HG03521 (cell line): ENCODE results near the gene ITGA7.

ENCODE experiments used
- ATAC-seq: cut with Tn5 transposase; IDR thresholded peaks from one replicate; pipeline ENCODE4 v1.9.1; 2021; ENCODE audit warnings: mild to moderate bottlenecking, moderate library complexity; ENCODE audit not compliant: unreplicated experiment

The ITGA7 gene

DNA sequence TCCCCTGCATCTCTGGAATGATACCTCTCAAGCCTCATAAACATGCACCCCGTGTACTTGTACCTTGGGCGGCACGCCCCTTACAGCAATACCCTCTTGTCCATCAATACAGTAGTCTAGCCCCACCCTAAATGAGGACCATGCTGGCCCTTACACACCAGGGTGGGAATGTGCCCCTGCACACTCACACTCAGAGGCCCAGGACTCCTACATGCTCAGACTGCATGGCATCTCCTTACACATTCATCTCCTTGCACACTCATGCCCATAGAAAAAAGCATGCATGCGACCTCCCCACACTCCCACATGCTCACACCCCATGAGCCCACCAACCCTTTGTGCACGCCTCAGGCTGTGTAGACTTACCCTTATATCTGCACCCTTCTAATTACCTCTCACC, 22.0 kb downstream of the ITGA7 start:
- no peak for ATAC-seq

- no peak for ATAC-seq
Measured at GRCh38 chr12:55684761-55685370, 22.8 kb downstream of the ITGA7 start.

DNA sequence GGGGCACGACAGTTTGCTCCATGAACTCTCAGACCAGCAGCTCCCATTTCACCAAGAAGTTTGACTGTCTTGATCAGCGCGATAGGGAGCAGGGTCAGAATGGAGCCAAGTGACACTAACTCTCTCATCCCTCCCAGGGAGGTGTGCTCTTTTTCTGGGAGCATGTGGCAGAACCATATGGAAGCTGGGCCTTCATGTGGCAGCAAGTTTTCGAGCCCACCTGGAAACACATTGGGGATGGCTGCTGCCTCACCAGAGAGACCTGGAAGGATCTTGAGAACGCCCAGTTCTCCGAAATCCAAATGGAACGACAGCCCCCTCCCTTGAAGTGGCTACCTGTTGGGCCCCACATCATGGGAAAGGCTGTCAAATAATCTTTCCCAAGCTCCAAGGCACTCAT, 24.0 kb downstream of the ITGA7 start:
- ATAC-seq = no peak

DNA sequence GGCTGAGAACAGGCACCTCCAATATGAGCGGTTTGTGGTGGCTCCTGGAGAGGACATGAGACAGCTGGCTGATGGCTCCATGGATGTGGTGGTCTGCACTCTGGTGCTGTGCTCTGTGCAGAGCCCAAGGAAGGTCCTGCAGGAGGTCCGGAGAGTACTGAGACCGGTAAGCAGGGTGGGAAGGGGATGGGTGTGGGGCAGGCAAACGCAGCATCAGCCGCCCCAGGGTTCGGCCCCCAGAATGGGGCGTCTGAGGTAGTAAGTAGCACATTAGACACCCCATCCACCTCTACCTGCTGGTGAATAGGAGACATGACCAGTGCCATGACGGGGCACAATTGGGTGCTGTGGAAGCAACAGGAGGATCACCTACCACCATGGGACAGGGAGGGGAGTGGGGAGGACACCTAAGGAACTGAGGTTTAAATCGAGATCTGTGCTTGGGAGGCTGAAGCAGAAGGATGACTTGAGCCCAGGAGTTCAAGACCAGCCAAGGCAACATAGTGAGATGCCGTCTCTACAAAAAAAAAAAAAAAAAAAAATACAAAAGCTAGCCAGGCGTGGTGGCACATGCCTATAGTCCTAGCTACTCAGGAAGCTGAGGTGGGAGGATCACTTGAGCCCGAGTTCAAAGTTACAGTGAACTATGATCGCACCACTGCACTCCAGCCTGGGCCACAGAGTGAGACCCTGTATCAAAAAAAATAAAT, 25.5 kb downstream of the ITGA7 start:
- ATAC-seq = no peak

DNA sequence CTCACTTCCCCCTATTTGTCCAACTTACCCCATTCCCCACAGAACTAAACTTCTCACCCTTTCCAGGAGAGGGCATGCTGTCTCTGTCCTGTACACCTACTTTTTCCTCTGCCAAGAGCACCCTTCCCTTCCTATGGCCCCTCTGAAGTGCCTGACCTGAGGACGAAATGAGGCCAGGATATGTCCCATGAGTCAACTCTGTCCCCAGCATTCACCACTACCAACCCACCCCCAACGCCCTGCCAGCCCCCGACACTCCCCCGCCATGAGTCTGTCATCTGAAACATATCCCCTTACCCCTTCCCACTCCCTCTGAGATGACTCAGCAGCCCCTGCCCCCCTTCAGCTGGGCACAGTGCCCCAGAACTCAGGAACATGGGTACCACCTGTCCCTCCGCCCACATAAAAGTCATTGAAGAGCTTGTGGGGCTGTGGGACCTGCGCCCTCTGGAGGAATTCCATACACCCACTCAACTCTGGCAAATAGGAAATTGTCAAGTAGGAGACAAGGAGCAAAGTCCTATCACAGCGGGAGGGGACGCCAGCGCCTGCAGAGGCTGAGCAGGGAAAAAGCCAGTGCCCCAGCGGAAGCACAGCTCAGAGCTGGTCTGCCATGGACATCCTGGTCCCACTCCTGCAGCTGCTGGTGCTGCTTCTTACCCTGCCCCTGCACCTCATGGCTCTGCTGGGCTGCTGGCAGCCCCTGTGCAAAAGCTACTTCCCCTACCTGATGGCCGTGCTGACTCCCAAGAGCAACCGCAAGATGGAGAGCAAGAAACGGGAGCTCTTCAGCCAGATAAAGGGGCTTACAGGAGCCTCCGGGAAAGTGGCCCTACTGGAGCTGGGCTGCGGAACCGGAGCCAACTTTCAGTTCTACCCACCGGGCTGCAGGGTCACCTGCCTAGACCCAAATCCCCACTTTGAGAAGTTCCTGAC, 26.3 kb downstream of the ITGA7 start:
- no peak for ATAC-seq

DNA sequence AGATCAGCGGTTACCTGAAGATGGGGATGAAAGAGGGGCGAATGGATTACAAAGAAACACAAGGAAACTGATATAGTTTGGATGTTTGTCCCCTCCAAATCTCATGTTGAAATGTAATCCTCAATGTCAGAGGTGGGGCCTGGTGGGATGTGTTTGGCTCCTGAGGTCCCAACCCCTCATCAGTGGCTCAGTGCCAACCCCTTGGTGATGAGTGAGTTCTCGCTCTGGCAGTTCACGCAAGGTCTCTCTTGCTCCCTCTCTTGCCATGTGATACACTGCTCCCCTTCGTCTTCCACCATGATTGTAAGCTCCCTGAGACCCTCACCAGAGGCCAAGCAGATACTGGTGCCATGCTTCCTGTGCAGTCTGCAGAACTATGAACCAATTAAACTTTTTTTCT, 28.0 kb downstream of the ITGA7 start:
- ATAC-seq = no peak

- ATAC-seq = no peak
Measured at GRCh38 chr12:55676707-55677106, 31.0 kb downstream of the ITGA7 start.

DNA sequence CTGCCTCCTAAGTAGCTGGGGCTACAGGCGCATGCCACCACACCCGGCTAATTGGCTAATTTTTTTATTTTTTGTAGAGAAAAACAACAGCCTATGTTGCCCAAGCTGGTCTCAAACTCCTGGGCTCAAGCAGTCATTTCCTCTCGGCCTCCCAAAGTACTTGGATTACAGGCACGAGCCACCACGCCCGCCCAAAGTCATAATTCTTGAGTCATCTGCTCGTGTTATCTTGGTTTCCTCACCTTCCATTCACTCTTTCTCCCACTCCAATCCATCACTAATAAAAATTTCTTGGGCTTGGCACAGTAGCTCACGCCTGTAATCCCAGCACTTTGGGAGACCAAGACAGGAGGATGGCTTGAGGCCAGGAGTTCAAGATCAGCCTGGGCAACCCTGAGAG, 32.0 kb downstream of the ITGA7 start:
- ATAC-seq = no peak

GRCh38 chr12:55673638-55674037, 34.1 kb downstream of the ITGA7 start:
- peak; percentile 93 for ATAC-seq

- no peak for ATAC-seq
Measured at GRCh38 chr12:55671746-55672145, 36.0 kb downstream of the ITGA7 start.

DNA sequence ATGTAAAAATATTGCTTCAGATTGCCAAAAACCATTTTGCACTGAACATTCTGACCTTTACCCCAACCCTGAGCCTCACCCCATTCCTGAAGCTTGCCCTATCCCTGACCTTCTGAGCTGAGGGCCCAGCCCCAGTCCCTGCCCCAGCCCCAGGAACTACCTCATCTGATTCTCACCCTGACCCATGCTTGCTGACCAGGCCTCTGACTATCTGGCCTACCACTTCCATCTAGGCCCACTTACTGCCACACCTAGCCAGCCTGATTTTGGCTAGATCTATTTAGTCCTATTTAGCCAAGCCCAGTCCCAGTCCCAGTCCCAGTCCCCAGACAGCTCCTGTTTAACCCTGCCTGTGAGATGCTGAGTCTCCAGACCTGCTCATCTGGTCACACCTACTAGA, 37.4 kb downstream of the ITGA7 start:
- no peak for ATAC-seq

- no peak for ATAC-seq
Measured at GRCh38 chr12:55666508-55666907, 41.2 kb downstream of the ITGA7 start.

GRCh38 chr12:55664826-55665225, 42.9 kb downstream of the ITGA7 start:
- no peak for ATAC-seq

- ATAC-seq = no peak
Measured at GRCh38 chr12:55663391-55663790, 44.3 kb downstream of the ITGA7 start.

DNA sequence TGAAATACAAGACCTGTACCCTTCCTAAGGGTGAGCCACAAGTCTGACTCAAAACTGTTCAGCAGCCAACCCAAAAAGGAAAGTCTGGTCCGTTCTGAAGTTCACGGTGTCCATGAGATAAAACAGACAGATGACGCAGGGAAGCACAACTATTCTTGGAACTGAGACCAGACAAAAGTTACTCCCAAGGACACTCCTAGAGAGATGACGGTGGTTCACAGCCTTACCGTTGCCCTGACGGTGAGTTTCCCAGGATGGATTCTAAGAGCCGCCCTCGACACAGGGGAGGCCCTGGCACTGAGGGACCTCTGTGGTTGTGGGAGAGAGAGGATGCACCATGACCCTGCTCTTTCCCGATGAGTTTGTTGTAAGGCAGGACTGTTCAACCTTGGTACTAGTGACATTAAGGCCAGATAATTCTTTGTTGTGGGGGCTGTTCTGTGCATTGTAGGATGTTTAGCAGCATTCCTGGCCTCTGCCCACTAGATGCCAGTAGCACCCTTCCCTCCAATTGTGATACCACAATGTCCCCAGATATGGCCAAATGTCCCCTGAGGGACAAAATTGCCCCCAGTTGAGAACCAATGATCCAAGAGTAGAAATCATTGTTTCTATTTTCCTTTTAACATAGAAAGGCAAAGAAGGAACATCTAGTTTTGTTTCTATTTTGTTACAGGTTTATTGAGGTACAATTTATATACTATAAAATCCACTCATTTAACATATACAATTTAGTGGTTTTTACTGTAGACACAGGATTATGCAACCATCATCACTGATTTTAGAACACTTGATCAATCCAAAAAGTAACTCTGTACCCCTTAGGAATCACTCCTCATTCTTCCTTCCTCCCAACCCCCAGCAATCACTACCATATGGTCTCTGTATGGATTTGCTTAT, 48.0 kb downstream of the ITGA7 start:
- ATAC-seq = no peak

DNA sequence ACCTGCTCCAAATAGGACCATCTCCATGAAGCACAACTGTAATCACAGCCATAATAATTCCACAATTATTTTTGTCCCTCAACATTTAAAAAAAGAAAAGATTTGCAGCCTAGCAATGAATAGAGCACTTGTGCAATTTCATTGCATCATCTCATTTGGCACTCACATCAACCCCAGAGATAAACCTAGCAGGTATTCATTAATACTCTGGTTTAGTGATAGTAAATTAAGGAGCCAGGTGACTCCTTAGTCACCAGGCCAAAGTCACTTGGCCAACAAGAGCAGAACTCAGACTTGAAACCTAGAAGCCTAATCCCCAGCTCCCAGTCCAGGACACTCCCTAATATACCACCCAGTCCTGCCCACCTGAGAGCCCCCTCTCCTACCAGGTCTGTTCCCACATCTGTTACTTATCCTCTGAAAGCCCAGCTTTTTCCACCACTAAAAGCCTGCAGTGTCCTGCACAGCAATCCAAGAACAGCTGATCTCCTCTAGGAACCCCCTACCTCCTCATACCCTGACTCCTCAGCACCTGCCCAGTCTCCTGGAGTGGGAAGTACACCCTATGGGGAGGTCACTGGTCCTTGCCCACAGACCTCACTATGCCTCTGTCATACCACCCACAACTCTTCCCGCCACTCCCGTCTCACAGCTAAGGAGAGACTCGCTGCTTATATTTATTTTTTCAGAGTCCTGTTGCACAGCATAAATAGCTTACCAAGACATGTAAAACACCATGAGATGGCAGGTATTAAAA, 48.9 kb downstream of the ITGA7 start:
- ATAC-seq = no peak

GRCh38 chr12:55658212-55658611, 49.5 kb downstream of the ITGA7 start:
- no peak for ATAC-seq

DNA sequence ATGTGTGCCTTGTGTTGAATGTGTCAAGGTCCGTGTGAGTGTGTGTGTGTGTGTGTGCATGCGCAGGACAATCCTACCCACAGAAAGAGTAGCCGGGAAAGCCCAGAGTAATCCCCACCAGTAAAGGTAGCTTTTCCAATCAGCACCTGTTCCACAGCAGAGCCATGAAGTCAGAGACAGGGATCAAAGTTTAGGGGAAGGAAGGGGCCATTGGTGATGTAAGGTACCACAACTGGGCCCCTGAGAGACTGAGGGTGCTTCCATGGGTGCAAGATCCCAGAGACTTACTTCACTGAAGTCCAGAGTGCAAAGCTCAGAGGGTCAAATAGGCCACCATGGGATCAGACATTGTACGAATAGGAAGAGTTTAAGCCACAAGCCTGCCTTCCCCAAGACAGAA, 50.5 kb downstream of the ITGA7 start:
- no peak for ATAC-seq

- ATAC-seq = no peak
Measured at GRCh38 chr12:55654511-55655214, 53.0 kb downstream of the ITGA7 start.
